Measurements from ENCODE around the gene TMEM204.

TMEM204 gene

GRCh38 chr16:1491327-1491726, 42.1 kb upstream of the TMEM204 start (continued):
- TF ChIP-seq ESRRG (CRISPR knock-in tag; IDR thresholded peaks at IDR 0.05): no peak
- no peak for TF ChIP-seq CSDC2 (CRISPR knock-in tag; IDR thresholded peaks at IDR 0.05)
- no peak for TF ChIP-seq ZNF565 (CRISPR knock-in tag; conservative IDR thresholded peaks at IDR 0.05; ENCODE audit: low read depth)
- no peak for TF ChIP-seq BACH2 (CRISPR knock-in tag; IDR thresholded peaks at IDR 0.05; ENCODE audit: borderline replicate concordance)
- TF ChIP-seq ZFP3 (CRISPR knock-in tag; IDR thresholded peaks at IDR 0.05): no peak
- TF ChIP-seq SNAI2 (CRISPR knock-in tag; IDR thresholded peaks at IDR 0.05): no peak
- TF ChIP-seq, protein P1, sequence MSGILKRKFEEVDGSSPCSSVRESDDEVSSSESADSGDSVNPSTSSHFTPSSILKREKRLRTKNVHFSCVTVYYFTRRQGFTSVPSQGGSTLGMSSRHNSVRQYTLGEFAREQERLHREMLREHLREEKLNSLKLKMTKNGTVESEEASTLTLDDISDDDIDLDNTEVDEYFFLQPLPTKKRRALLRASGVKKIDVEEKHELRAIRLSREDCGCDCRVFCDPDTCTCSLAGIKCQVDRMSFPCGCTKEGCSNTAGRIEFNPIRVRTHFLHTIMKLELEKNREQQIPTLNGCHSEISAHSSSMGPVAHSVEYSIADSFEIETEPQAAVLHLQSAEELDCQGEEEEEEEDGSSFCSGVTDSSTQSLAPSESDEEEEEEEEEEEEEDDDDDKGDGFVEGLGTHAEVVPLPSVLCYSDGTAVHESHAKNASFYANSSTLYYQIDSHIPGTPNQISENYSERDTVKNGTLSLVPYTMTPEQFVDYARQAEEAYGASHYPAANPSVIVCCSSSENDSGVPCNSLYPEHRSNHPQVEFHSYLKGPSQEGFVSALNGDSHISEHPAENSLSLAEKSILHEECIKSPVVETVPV (CRISPR knock-in tag; IDR thresholded peaks at IDR 0.05): no peak
- no peak for TF ChIP-seq ARNTL (CRISPR knock-in tag; IDR thresholded peaks at IDR 0.05; ENCODE audit: borderline replicate concordance, low read depth)

GRCh38 chr16:1492082-1492922, 41.2 kb upstream of the TMEM204 start:
- ATAC-seq: no peak
- TF ChIP-seq ZNF8 (CRISPR knock-in tag; IDR thresholded peaks at IDR 0.05) (no peak), BACH2 (CRISPR knock-in tag; IDR thresholded peaks at IDR 0.05; ENCODE audit: borderline replicate concordance) (no peak), ISL1 (CRISPR knock-in tag; IDR thresholded peaks at IDR 0.05) (no peak), ESRRG (CRISPR knock-in tag; IDR thresholded peaks at IDR 0.05) (no peak), ZFP30 (CRISPR knock-in tag; IDR thresholded peaks at IDR 0.05) (no peak), GLIS3 (CRISPR knock-in tag; IDR thresholded peaks at IDR 0.05) (no peak), PPARA (CRISPR knock-in tag; IDR thresholded peaks at IDR 0.05; ENCODE audit: borderline replicate concordance) (no peak), ARNTL (CRISPR knock-in tag; IDR thresholded peaks at IDR 0.05; ENCODE audit: borderline replicate concordance, low read depth) (no peak)
- TF ChIP-seq, protein P1 (CRISPR knock-in tag; IDR thresholded peaks at IDR 0.05): no peak

DNA sequence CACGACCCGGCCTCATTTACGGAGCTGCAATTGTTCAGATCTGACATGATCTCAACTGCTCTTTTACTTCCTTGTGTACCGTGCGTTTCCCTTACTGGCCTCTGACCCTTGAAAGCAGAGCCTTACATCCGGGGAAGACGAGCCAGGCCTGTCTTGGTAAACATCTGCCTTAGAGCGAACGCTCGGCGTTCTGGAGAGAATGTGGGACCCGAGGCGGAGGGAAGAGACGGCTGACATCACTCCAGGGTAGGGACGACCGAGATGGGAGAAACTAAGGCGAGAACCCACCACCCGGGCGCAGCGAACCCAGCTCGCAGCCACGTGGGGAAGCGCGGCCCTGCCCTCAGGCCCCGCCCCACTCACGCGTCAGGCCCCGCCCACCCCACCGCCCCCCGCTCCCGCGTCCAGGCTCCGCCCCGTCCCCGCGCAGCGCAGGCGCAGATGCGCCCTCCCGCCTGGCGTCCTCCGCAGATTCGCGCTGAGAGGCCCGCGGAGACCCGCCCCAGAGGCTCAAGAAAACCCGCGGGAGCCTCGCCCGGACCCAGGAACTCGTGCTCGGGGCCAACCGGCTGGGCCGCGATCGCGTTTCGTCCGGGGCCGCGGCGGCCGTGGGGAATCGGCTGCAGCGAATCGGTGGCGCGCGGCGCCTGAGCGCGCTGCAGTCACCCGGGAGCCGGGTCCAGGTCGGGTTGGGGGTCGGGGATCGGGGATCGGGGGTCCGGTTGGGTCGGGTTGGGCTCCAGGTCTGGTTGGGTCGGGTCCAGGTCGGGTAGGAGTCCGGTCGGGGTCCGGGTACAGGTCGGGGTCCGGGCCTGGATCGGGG, 40.3 kb upstream of the TMEM204 start, which contains the start of gene TELO2:
Gene TELO2, plus strand, starts transcription at position 438 of the 823 bp plus-strand sequence. CDS start 922 bp downstream, outside the sequence.
- TF ChIP-seq ZC3H10 (CRISPR knock-in tag; IDR thresholded peaks at IDR 0.05) (no peak), CREB5 (CRISPR knock-in tag; IDR thresholded peaks at IDR 0.05; ENCODE audit: low read depth) (no peak), BACH2 (CRISPR knock-in tag; IDR thresholded peaks at IDR 0.05; ENCODE audit: borderline replicate concordance) (no peak), ISL1 (CRISPR knock-in tag; IDR thresholded peaks at IDR 0.05) (no peak), ZFP3 (CRISPR knock-in tag; IDR thresholded peaks at IDR 0.05) (no peak), SNAI2 (CRISPR knock-in tag; IDR thresholded peaks at IDR 0.05) (no peak), ESRRG (CRISPR knock-in tag; IDR thresholded peaks at IDR 0.05) (no peak), ZNF565 (CRISPR knock-in tag; conservative IDR thresholded peaks at IDR 0.05; ENCODE audit: low read depth) (no peak)
- TF ChIP-seq, protein P1 (CRISPR knock-in tag; IDR thresholded peaks at IDR 0.05): no peak
- ATAC-seq: peak; percentile 76

- TF ChIP-seq ZFP3 (CRISPR knock-in tag; IDR thresholded peaks at IDR 0.05): no peak
- TF ChIP-seq CSDC2 (CRISPR knock-in tag; IDR thresholded peaks at IDR 0.05): no peak
- no peak for TF ChIP-seq ZNF70 (CRISPR knock-in tag; IDR thresholded peaks at IDR 0.05)
- no peak for TF ChIP-seq SNAI2 (CRISPR knock-in tag; IDR thresholded peaks at IDR 0.05)
- ATAC-seq: peak; percentile 56
These were observed 39.7 kb upstream of the TMEM204 start for GRCh38 chr16:1493746-1494094.

DNA sequence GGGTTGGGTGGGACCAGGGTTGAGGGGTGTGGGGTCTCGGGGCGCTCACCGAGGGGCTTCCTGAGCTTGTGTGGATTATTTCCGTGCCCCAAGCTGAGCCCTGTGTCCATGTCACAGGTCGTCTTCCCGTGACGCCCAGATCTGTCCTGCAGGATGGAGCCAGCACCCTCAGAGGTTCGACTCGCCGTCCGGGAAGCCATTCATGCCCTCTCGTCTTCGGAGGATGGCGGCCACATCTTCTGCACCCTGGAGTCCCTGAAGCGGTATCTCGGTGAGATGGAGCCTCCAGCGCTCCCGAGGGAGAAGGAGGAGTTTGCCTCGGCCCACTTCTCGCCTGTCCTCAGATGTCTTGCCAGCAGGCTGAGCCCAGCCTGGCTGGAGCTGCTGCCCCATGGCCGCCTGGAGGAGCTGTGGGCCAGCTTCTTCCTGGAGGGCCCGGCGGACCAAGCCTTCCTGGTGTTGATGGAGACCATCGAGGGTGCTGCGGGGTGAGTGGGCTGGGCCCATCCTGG, 39.3 kb upstream of the TMEM204 start:
- peak; percentile 89 for ATAC-seq

More for the DNA sequence above, 39.3 kb upstream of the TMEM204 start:
- no peak for TF ChIP-seq ESRRG (CRISPR knock-in tag; IDR thresholded peaks at IDR 0.05)
- TF ChIP-seq ZNF70 (CRISPR knock-in tag; IDR thresholded peaks at IDR 0.05): no peak
- no peak for TF ChIP-seq ISL1 (CRISPR knock-in tag; IDR thresholded peaks at IDR 0.05)
- no peak for TF ChIP-seq CSDC2 (CRISPR knock-in tag; IDR thresholded peaks at IDR 0.05)
- TF ChIP-seq ZNF565 (CRISPR knock-in tag; conservative IDR thresholded peaks at IDR 0.05; ENCODE audit: low read depth): no peak
